ENCODE measurements around the gene TLCD3A.
"Not testable (repeated sequence)": the region's sequence is repeated elsewhere in the genome, so short reads cannot be mapped to it uniquely, and the experiment has no call there.

TLCD3A gene

GRCh38 chr17:708132-708531 lies 24.3 kb upstream of the TLCD3A start:
- DNase-seq = no peak

- DNase-seq = no peak
Observed at GRCh38 chr17:718075-718474, 14.3 kb upstream of the TLCD3A start.

DNA sequence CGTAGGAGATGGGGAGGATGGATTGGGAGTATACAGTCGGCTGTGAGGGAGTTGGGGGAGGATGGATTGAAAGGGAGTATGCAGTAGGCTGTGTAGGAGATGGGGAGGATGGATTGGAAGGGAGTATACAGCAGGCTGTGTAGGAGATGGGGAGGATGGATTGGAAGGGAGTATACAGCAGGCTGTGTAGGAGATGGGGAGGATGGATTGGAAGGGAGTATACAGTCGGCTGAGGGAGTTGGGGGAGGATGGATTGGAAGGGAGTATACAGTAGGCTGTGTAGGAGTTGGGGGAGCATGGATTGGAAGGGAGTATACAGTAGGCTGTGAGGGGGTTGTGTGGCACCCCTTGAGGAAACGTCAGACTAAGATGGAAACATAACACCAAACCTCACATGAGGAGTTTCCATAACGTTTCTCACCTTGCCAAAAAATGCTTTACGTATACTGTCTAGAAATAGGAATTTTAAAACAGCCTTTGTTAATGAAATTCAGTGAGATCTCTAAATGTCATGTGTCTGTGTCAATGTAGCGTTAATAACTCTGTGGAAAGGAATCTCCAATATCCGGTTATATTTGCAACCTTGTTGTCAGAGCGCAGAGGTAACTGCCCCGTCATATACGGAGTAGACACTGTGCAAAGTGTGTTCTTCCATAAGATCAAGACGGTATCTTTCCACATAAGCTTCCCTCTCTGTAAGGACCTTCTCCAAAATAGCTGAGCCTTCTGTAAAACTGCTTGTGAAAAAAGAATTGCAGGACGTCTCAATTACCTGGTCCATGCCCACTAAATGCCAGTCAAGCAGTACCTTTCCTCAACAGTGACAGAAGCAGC lies 11.5 kb upstream of the TLCD3A start:
- no peak for DNase-seq

DNA sequence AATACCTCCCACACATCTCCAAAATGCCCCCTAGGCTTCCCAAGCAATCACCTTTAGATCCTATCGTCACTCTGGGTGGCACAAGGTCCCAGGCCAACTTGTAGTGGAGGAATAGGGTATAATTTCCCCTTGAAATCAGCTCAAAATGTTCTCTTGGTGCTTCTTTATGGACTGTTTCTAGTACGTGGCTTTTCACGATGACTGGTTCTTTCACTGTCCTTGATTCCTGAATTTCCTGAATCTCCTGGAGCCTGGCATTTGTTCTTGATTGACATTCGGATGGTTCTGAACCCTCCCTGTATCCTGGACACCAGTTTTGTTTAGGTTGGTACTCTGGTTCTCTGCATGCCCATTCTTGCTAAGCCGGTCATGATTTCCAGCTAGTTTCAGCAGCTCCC lies 10.9 kb upstream of the TLCD3A start:
- no peak for DNase-seq

DNA sequence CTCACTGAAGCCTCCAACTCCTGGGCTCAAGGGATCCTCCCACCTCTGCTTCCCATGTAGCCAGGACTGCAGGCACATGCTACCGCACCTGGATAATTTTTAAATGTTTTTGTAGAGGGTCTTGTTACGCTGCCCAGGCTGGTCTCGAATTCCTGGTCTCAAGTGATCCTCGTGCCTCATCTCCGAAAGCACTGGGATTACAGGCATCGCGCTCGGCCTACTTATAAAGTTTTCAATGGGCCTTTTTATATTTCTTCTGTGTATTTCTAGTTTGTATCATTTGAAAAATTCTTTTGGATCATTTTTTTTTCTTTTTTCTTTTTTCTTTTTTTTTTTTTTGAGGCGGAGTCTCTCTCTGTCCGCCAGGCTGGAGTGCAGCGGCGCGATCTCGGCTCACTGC lies 7.3 kb upstream of the TLCD3A start:
- no peak for DNase-seq

DNA sequence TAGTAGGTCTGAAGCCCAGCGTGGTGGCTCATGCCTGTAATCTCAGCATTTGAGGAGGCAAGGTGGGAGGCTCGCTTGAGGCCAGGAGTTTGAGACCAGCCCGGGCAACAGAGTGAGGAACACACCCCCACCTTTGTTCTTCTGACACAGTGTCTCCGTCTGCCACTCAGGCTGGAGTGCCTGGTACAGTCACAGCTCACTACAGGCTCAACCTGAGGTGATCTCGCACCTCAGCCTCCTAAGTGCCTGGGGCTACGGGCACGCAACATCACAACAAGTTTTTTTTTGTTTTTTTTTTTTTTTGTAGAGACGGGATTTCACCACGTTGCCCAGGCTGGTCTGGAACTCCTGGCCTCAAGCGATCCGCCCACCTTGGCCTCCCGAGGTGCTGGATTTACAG lies 6.7 kb upstream of the TLCD3A start:
- DNase-seq = no peak

DNA sequence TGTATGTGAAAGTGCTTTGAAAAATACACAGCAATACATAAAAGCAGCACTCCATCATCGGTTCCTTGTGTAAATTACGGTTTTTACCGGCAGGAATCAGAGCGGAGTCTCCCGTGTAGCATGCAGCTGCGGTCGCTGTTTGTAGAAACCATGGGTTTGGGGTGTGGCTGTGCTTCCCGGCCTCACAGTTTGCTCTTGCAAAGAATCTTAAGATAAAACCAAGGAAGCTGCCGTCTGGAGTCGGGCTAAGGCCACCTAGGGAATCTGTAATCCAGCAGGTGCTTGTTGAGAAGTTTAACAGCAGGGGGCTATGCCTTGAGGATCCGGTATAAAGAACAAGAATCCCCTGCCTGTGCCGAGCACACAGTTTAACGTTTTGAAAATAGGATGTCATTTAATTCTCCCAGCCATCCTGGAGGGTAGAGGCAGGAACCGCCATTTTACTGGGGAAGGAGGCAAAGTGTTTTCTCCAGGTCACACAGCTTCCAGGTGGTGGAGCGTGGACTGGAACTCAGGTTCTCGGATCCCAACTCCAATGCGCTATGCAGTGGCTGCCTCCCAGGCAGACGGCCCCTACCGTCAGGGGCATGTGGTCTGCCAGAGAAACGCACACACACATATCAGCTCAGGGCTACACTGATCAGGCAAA lies 6.0 kb upstream of the TLCD3A start:
- DNase-seq = no peak

DNA sequence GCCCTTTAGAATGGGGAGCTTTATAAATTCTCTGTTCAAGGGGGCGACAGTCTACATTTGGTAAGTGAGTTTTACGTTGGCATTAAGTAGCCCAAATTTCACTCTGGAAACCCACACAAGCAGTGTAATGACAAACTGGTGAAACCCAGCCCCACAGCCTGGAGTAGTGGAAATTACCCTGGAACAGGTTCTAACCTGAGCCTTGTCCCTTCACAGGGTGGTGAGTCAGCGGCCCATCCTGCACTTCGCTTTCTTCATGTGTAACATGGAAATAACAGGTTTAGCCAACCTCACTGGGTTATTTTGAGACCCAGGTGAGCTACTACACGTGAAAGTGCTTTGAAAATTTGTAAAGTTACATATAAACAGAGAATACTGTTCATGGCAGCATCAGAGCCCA lies 3.5 kb upstream of the TLCD3A start:
- DNase-seq = no peak

DNA sequence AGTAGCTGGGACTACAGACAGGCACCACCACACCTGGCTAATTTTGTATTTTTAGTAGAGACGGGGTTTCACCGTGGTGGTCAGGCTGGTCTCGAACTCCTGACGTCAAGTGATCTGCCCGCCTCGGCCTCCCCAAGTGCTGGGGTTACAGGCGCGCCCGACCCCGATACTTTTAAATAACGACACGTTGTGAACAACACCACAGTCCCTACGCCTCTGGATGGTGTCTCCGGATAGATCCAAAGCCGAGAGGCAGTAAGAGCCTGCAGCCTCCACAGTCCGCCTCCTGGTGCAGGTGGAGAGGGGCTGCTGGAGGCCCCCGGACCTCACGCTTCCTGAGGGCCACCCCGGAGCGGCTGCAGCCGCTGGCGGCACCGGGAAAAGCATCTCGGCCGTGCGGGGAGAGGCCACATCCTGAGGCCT lies 741 bp upstream of the TLCD3A start:
- DNase-seq = peak; percentile 74

DNA sequence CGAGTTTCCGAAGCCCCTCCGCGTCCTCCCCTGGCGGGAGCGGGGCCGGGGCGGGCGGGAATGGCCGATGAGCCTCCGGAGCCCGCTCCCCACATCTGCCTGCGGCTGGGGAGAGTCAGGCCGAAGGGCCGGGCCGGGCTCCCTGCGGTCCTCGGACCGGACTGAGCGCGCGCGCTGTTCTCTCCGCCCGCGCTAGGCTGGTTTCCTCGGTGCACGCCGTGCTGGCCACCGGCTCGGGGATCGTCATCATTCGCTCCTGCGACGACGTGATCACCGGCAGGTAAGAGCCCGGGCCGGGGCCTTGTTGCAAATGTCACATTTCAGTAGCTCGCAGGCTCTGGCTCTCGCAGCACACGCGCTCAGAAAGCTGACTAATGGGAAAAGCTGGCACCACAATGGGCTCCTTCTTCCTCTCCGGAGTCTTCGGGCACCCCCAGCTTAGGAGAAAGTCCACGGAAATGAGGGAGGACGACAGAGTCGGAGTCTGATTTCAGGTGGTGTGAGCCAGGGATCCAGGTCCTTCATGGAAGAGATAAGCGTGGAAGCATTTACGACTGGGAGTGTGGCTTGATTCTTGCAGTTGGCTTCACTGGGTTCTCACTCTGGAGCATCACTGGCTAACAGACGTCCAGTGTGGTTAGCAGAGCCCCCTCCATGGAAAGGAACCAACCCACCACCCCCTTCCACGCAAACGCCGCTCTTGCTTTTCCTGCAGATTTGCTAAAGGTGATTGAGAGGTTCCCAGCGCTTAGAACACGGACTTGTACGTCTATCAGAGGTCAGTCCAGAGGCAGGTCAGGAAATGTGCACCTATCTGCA lies 715 bp downstream of the TLCD3A start:
- DNase-seq = peak; percentile 75

GRCh38 chr17:733743-734142 lies 1.3 kb downstream of the TLCD3A start:
- DNase-seq = no peak

- DNase-seq = no peak
Observed at GRCh38 chr17:737561-738113, 5.2 kb downstream of the TLCD3A start.

GRCh38 chr17:740240-741017 lies 8.0 kb downstream of the TLCD3A start:
- DNase-seq = no peak

DNA sequence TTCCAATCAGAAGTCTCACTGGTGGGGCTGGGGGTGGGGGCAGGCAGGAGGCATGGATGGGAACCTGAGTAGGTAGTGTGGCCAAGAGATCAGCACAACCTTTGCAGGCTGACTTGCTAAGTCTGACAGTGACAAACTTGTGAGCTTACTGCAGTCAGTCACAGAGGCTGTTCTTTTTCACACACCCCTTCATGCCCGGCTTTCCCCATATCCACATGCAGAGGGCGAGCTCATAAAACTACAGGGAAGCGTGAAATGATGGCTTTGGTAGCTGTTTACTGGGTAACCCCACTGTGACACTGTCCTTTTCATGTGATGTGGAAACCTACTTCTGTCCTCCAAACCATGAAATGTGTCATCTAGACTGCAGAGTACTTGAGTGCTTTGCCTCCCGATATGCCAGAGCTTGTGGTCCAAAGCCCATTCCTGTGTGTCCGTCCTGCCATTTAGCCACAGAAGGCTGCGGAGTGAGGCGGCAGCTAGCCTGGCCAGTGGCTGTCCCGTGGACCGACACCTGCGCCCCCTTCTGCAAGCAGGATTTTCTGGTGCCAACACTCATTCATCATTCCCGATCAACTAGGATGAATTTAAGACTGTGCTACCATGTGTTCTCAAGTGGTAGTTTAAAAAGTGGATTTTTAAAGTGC lies 9.9 kb downstream of the TLCD3A start:
- DNase-seq = no peak

- no peak for DNase-seq
Observed at GRCh38 chr17:743139-743538, 10.7 kb downstream of the TLCD3A start.

DNA sequence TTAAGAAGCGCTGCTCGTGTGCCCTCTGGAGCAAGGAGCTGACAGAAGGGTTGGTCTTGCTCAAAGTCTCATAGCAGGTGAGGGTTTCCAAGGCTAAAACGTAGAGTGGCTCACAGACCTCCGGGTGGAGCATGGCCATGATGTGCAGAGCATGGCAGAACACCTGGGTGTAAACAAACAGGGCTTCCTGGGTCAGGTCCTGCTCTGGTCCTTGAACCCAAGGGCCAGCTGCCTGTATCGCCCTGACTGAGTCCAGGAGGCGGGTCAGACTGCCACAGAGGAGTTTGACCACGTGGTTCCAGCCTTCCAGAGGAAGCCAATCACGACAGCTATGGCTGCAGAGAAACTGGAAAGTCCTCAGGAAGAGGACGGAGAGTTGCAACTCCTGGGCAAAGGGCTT lies 12.5 kb downstream of the TLCD3A start:
- DNase-seq = no peak

DNA sequence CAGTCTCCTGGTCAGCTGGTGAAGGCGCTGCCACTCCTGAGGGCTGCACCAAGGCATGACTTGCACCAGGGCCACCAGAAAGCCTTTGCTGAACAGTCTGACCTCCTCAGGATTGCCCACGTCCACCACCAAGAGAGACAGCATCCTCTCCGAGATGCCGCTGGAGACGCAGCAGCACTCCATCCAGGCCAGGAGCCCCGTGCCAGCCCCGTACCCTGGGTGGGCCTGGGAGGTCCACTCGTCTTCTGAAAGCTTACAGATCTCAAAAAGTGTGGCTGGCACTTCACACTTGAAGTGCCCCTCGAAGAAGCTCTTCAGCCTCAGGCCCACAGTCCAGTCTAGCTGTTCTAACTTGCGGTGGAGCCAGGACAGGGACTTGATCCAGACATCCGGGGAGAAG lies 13.0 kb downstream of the TLCD3A start:
- DNase-seq = no peak

DNA sequence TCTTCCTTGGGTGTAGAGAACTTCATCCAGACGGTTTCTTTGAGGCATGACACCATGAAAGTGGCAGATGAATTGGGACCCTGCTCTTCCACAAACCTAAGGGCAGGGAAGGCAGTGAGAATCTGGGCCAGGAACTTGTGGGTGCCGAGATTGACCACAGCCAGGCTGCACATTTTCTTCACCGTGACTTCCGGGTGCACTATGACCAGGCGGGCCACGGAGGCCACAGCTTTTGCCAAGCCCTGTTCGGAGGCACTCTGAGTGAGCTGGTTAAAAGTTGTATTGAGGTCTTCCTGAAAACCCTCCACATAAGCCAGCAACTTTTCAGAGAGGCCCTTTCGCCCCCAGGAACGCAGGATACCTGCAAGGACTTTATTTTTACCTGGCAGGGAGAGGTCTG lies 13.8 kb downstream of the TLCD3A start:
- no peak for DNase-seq

DNA sequence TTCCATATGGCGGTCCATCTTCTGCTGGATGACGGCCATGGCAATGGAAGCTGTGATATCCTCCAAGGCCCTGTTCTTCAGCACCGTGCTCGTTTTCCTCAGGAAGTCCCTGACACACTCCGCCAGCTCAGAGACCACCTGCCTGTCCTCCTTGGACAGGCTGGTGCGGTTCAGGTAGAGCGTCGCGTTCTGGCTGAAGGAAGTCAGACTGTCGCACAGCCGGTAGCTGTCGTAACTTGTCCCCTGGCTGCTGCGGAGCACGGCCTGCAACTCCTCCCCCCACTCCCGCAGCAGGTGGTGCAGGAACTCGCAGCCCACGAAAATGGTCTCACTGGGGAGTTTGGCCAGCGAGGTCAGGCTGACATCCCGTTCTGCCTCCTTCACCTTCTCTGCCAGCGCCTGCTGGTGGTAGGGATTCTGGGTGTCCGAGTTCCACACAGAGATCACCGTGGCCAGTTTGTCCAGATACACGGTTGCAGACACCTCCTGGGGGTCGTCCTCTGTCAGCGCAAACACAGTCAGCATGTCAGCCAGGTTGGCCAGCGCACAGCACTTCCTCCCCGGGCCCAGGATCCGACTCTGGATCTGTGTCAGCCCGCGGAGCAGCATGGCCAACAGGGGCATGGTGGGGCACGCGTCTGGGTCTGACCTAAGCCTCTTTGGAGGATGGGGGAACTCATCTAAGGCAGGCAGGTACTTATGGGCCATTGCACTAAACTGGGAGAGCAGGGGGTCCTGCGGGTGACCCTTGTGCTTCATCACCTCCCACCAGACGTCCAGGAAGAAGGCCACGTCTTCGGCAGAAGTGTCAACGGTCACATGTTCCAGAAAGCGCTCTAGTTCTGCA lies 14.6 kb downstream of the TLCD3A start:
- DNase-seq = no peak

- not testable (repeated sequence) for DNase-seq
Observed at GRCh38 chr17:748604-749003, 16.2 kb downstream of the TLCD3A start.

- DNase-seq = not testable (repeated sequence)
Observed at GRCh38 chr17:749359-749758, 17.0 kb downstream of the TLCD3A start.

All from retina (tissue), 1 donor.